GM12892 (cell line): ENCODE data around the gene KCNN2.

Experiments used
- POLR2A ChIP-seq: IDR thresholded peaks from 2 replicates; pipeline ENCODE4 v1.6.1; 2011; ENCODE audit warnings: low read depth, low read length, control low read depth
- POLR2AphosphoS5 ChIP-seq: IDR thresholded peaks from 2 replicates; pipeline ENCODE4 v1.6.1; 2011; ENCODE audit warnings: low read depth, low read length, control low read depth
- TAF1 ChIP-seq: IDR thresholded peaks from 2 replicates; pipeline ENCODE4 v1.6.1; 2011; ENCODE audit warnings: low read depth, mild to moderate bottlenecking, control low read depth, low read length, borderline replicate concordance

GRCh38 chr5:114447084-114447773 lies 85.4 kb downstream of the KCNN2 start:
- TF ChIP-seq POLR2A (no peak), POLR2AphosphoS5 (no peak), TAF1 (no peak)
